GM12878 (cell line): ENCODE data around the gene C9orf72. TPM values are rescaled to one million over a fixed set of nuclear protein-coding genes. Genes with fewer than 3 reads are reported as not detected.

Experiments used
- ATAC-seq: fragments of 200-7000 bp; cut with Tn5 transposase; 3 replicates; pipeline ENCODE4 v1.9.1; 2020; ENCODE audit warnings: mild to moderate bottlenecking, moderate library complexity
- BruUV-seq: library from RNA; stranded (reverse); fragments of 400-500 nt; replicated peaks from 2 replicates; lab custom pipeline; 2021; lab: Mats Ljungman, UMichigan
- CTCF ChIA-PET: fragments of 300-600 bp; sonication (Branson Sonifier 250); formaldehyde crosslinking; extraction: SDS; loops from one replicate; lab custom pipeline; 2021; ENCODE audit warnings: inconsistent platforms; lab: Yijun Ruan, JAX
- POLR2A ChIA-PET: fragments of 350-600 bp; formaldehyde crosslinking; extraction: SDS; loops from one replicate; lab custom pipeline; 2021; ENCODE audit warnings: inconsistent platforms; lab: Charles Lee
- RAD21 ChIA-PET: fragments of 300-600 bp; sonication (Branson Sonifier 250); formaldehyde crosslinking; loops from one replicate; lab custom pipeline; 2023; ENCODE audit warnings: antibody characterized with exemption; ENCODE audit not compliant: unreplicated experiment; lab: Charles Lee
- SMC1A ChIA-PET: fragments of 300-600 bp; sonication (Branson Sonifier 250); formaldehyde crosslinking; loops from one replicate; lab custom pipeline; 2023; ENCODE audit not compliant: unreplicated experiment, uncharacterized antibody; lab: Charles Lee
- DNase-seq: peaks from one replicate; pipeline ENCODE4 v3.0.0-alpha.2; 2011; ENCODE audit warnings: low read depth, low spot score
- FAIRE-seq: peaks from 3 replicates; lab custom pipeline; 2011; peaks lifted over from hg19 to GRCh38; lab: Jason Lieb, UNC
- H2AFZ ChIP-seq: 2 replicates; pipeline ENCODE4 v1.6.0; 2011; ENCODE audit warnings: low read depth, low read length, control low read depth; ENCODE audit not compliant: control insufficient read depth
- H3K27ac ChIP-seq: 2 replicates; pipeline ENCODE4 v1.5.1; 2011; ENCODE audit warnings: control low read depth; ENCODE audit not compliant: control insufficient read depth, insufficient read depth
- H3K27me3 ChIP-seq, 2 experiments: replicated peaks in 1 of 2; 2 replicates each; pipeline versions ENCODE4 v1.6.0 to v1.6.1; 2011; ENCODE audit warnings: low read length in 1 of 2; ENCODE audit not compliant: control insufficient read depth in 2 of 2, insufficient read depth in 2 of 2
- H3K36me3 ChIP-seq, 2 experiments: 2 replicates each; pipeline ENCODE4 v1.5.1; 2011; ENCODE audit warnings: low read length in 1 of 2; ENCODE audit not compliant: control insufficient read depth in 2 of 2, insufficient read depth in 2 of 2
- H3K4me1 ChIP-seq: 2 replicates; pipeline ENCODE4 v1.6.1; 2011; ENCODE audit warnings: mild to moderate bottlenecking, low read length, moderate library complexity, mixed read lengths; ENCODE audit not compliant: control insufficient read depth, insufficient read depth
- H3K4me2 ChIP-seq: 2 replicates; pipeline ENCODE4 v1.6.0; 2011; ENCODE audit warnings: control low read depth; ENCODE audit not compliant: control insufficient read depth, insufficient read depth
- H3K4me3 ChIP-seq: fragments of 200-600 bp; sonication (generic); 2 replicates; pipeline ENCODE4 v1.5.1; 2016
- H3K79me2 ChIP-seq: 2 replicates; pipeline ENCODE4 v1.6.0; 2011; ENCODE audit warnings: low read length; ENCODE audit not compliant: control insufficient read depth, insufficient read depth
- H3K9ac ChIP-seq: 2 replicates; pipeline ENCODE4 v1.8.0; 2011; ENCODE audit warnings: low read length, control low read depth, mixed read lengths; ENCODE audit not compliant: control insufficient read depth, insufficient read depth
- H3K9me3 ChIP-seq: replicated peaks from 3 replicates; pipeline ENCODE4 v1.5.1; 2011; ENCODE audit warnings: mild to moderate bottlenecking, low read length; ENCODE audit not compliant: control insufficient read depth, insufficient read depth
- H4K20me1 ChIP-seq: 2 replicates; pipeline ENCODE4 v1.6.0; 2011; ENCODE audit not compliant: control insufficient read depth, insufficient read depth
- ASH2L ChIP-seq: fragments of 300-600, 200-600 bp; sonication (generic); IDR thresholded peaks from 2 replicates; pipeline ENCODE4 v1.6.1; 2017; ENCODE audit warnings: low read depth, mild to moderate bottlenecking, borderline replicate concordance
- ESRRA ChIP-seq: IDR thresholded peaks from 2 replicates; pipeline ENCODE4 v1.6.1; 2012; ENCODE audit warnings: mild to moderate bottlenecking, low read length, improper control_type of control experiment
- FOS ChIP-seq: IDR thresholded peaks from 3 replicates; pipeline ENCODE4 v1.6.1; 2011; ENCODE audit warnings: borderline replicate concordance; ENCODE audit not compliant: insufficient read length; ENCODE audit errors: extremely low read depth
- GABPA ChIP-seq: IDR thresholded peaks from 2 replicates; pipeline ENCODE4 v1.6.1; 2014; ENCODE audit warnings: antibody characterized with exemption, low read depth, mild to moderate bottlenecking, inconsistent platforms
- IRF4 ChIP-seq: IDR thresholded peaks from 2 replicates; pipeline ENCODE4 v1.6.1; 2011; ENCODE audit warnings: low read depth, low read length
- LARP7 ChIP-seq: fragments of 450-650 bp; IDR thresholded peaks from 2 replicates; pipeline ENCODE4 v1.6.1; 2017; ENCODE audit warnings: mild to moderate bottlenecking
- MTA2 ChIP-seq: fragments of 450-650 bp; IDR thresholded peaks from 2 replicates; pipeline ENCODE4 v1.6.1; 2016; ENCODE audit warnings: low read depth, mild to moderate bottlenecking, moderate library complexity
- NR2C1 ChIP-seq: fragments of 450-650 bp; IDR thresholded peaks from 2 replicates; pipeline ENCODE4 v1.6.1; 2017; ENCODE audit warnings: antibody characterized with exemption, mild to moderate bottlenecking, moderate library complexity
- POLR2A ChIP-seq: IDR thresholded peaks from 2 replicates; pipeline ENCODE4 v1.6.1; 2011; ENCODE audit warnings: low read depth, mild to moderate bottlenecking, low read length
- RELA ChIP-seq: fragments of 450-650 bp; IDR thresholded peaks from 2 replicates; pipeline ENCODE4 v1.8.0; 2014; ENCODE audit warnings: borderline replicate concordance; ENCODE audit not compliant: partially characterized antibody
- RFX5 ChIP-seq: IDR thresholded peaks from 2 replicates; pipeline ENCODE4 v1.6.1; 2011; ENCODE audit warnings: low read depth, low read length, improper control_type of control experiment
- SREBF2 ChIP-seq: IDR thresholded peaks from 2 replicates; pipeline ENCODE4 v1.6.1; 2012; ENCODE audit warnings: mild to moderate bottlenecking, low read length
- TCF12 ChIP-seq: IDR thresholded peaks from 2 replicates; pipeline ENCODE4 v1.6.1; 2011; ENCODE audit warnings: low read depth, mild to moderate bottlenecking, low read length
- ZNF384 ChIP-seq: IDR thresholded peaks from 2 replicates; pipeline ENCODE4 v1.6.1; 2012; ENCODE audit warnings: low read depth, mild to moderate bottlenecking, low read length, improper control_type of control experiment, borderline replicate concordance
- ZSCAN29 ChIP-seq: fragments of 450-650 bp; IDR thresholded peaks from 2 replicates; pipeline ENCODE4 v1.6.1; 2017; ENCODE audit warnings: mild to moderate bottlenecking, moderate library complexity
- WGBS: methylation state at CpG from one replicate; pipeline ENCODE4 v1.1.6; 2016; ENCODE audit warnings: low lambda C conversion rate; ENCODE audit not compliant: insufficient replicate concordance, insufficient coverage; ENCODE audit errors: missing lambda C conversion rate; 5-methylcytosine and 5-hydroxymethylcytosine counted together
- in situ Hi-C: fragments of 300-500 bp; cut with MboI; formaldehyde crosslinking; loops from 9 replicates; pipeline ENCODE4 v1.14.3; 2018; ENCODE audit warnings: mixed read lengths
- intact Hi-C: fragments of 100-400 bp; cut with micrococcal nuclease; formaldehyde crosslinking; loops from one replicate; pipeline ENCODE4 v1.14.2; 2022; ENCODE audit not compliant: unreplicated experiment
- polyA plus RNA-seq, 11 experiments: library from polyadenylated mRNA; depleted of rRNA in 4 of 11; unstranded in 6 of 11; stranded (reverse) in 5 of 11; fragments of >200 nt; fragmentation: Nextera tagmentation in 4 of 11; fragmentation: Illumina TruSeq in 1 of 11; extraction: Ambion mirVana in 4 of 11; extraction: Trizol in 1 of 11; gene quantifications; 1 replicate in 1 of 11; 2 replicates in 10 of 11; pipeline versions ENCODE4 v1.2.1 to v1.2.3, GENCODE V29; 2011 to 2016; ENCODE audit warnings: inconsistent platforms in 2 of 11, missing spikeins in 2 of 11, low read depth in 1 of 11
- total RNA-seq, 4 experiments: library from RNA; depleted of rRNA in 3 of 4; stranded (reverse); fragments of >200 nt in 3 of 4; fragmentation: Illumina TruSeq in 1 of 4; extraction: Trizol in 1 of 4; gene quantifications; 2 replicates each; pipeline versions ENCODE4 v1.2.1 to v1.2.3, GENCODE V29; 2013 to 2021
- TF ChIP-seq, protein P1 (sequence below): IDR thresholded peaks from 2 replicates; pipeline ENCODE4 v1.6.1; 2011; ENCODE audit warnings: borderline replicate concordance, low read depth, mild to moderate bottlenecking, moderate library complexity, low read length; ENCODE audit not compliant: insufficient read depth, poor library complexity, severe bottlenecking
- TF ChIP-seq, protein P2 (sequence below): fragments of 450-650 bp; IDR thresholded peaks from 2 replicates; pipeline ENCODE4 v1.6.1; 2014; ENCODE audit warnings: mild to moderate bottlenecking
- TF ChIP-seq, protein P3 (sequence below): IDR thresholded peaks from 2 replicates; pipeline ENCODE4 v1.6.1; 2012; ENCODE audit warnings: low read length, inconsistent platforms
- TF ChIP-seq, protein P4 (sequence below), 3 experiments: IDR thresholded peaks in 2 of 3; conservative IDR thresholded peaks in 1 of 3; 2 replicates each; pipeline ENCODE4 v1.5.1; 2011; ENCODE audit warnings: low read depth in 3 of 3, low read length in 3 of 3, mild to moderate bottlenecking in 3 of 3, control low read depth in 2 of 3, moderate library complexity in 2 of 3, inconsistent platforms in 1 of 3, mixed read lengths in 1 of 3; ENCODE audit not compliant: control insufficient read depth in 2 of 3, insufficient read depth in 1 of 3; ENCODE audit errors: extremely low read depth in 1 of 3

C9orf72 gene
- total and polyA plus RNA-seq, 10 of the 15 experiments (the other 5 are each of a cell fraction or from before 2014, with no cell fraction given), result 4.8 to 9.0 (median 6.4) TPM

DNA sequence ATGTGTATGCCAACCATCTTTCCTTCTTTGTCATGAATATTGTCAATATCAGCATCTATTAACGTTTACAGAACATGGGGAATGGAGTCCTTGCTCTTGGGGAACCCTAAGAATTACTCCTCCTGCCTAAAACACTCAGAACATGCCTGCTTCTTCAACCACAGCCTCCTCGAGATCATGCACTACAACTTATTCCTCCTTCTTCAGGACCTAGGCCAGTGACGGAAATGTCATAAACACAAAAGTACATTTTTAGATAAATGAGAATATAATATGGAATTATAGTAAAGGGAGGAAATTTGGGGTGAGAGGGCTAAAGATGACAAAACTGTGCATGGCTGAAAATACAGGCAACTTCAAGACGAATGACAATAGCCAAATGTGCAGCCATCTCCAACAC, 52.3 kb downstream of the C9orf72 start:
- ATAC-seq (no peak), DNase-seq (no peak)
- H3K4me1 ChIP-seq, result no peaks in the 10 kb centered on the region
- intact Hi-C loops, result no loop called here
- POLR2A ChIA-PET, result no interaction called here
- H3K4me2 ChIP-seq, result no peak overlapping the region
- SMC1A ChIA-PET, result no interaction called here
- H3K79me2 ChIP-seq, result no peaks in the 10 kb centered on the region
- RAD21 ChIA-PET, result no interaction called here
- no peaks in the 10 kb centered on the region for H3K36me3 ChIP-seq
- BruUV-seq, result no TSS peak
- H3K27me3 ChIP-seq, result no peaks in the 10 kb centered on the region
- no peaks in the 10 kb centered on the region for H3K9me3 ChIP-seq
- no peak overlapping the region for H3K27ac ChIP-seq
- WGBS, result 58% methylated on average over 4 of the region's 4 CpGs
- no peak overlapping the region for H3K9ac ChIP-seq
- in situ Hi-C loops, result no loop called here
- no peak overlapping the region for H2AFZ ChIP-seq
- no peak for TF ChIP-seq MTA2
- no peak for TF ChIP-seq FOS
- TF ChIP-seq, protein P1, sequence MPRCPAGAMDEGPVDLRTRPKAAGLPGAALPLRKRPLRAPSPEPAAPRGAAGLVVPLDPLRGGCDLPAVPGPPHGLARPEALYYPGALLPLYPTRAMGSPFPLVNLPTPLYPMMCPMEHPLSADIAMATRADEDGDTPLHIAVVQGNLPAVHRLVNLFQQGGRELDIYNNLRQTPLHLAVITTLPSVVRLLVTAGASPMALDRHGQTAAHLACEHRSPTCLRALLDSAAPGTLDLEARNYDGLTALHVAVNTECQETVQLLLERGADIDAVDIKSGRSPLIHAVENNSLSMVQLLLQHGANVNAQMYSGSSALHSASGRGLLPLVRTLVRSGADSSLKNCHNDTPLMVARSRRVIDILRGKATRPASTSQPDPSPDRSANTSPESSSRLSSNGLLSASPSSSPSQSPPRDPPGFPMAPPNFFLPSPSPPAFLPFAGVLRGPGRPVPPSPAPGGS, result no peak
- TF ChIP-seq RELA, result no peak
- TF ChIP-seq, protein P2, sequence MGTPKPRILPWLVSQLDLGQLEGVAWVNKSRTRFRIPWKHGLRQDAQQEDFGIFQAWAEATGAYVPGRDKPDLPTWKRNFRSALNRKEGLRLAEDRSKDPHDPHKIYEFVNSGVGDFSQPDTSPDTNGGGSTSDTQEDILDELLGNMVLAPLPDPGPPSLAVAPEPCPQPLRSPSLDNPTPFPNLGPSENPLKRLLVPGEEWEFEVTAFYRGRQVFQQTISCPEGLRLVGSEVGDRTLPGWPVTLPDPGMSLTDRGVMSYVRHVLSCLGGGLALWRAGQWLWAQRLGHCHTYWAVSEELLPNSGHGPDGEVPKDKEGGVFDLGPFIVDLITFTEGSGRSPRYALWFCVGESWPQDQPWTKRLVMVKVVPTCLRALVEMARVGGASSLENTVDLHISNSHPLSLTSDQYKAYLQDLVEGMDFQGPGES, result no peak
- no peak for TF ChIP-seq LARP7
- TF ChIP-seq ESRRA, result no peak
- TF ChIP-seq TCF12, result no peak
- TF ChIP-seq, protein P3, sequence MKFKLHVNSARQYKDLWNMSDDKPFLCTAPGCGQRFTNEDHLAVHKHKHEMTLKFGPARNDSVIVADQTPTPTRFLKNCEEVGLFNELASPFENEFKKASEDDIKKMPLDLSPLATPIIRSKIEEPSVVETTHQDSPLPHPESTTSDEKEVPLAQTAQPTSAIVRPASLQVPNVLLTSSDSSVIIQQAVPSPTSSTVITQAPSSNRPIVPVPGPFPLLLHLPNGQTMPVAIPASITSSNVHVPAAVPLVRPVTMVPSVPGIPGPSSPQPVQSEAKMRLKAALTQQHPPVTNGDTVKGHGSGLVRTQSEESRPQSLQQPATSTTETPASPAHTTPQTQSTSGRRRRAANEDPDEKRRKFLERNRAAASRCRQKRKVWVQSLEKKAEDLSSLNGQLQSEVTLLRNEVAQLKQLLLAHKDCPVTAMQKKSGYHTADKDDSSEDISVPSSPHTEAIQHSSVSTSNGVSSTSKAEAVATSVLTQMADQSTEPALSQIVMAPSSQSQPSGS, result no peak
- TF ChIP-seq, protein P4, sequence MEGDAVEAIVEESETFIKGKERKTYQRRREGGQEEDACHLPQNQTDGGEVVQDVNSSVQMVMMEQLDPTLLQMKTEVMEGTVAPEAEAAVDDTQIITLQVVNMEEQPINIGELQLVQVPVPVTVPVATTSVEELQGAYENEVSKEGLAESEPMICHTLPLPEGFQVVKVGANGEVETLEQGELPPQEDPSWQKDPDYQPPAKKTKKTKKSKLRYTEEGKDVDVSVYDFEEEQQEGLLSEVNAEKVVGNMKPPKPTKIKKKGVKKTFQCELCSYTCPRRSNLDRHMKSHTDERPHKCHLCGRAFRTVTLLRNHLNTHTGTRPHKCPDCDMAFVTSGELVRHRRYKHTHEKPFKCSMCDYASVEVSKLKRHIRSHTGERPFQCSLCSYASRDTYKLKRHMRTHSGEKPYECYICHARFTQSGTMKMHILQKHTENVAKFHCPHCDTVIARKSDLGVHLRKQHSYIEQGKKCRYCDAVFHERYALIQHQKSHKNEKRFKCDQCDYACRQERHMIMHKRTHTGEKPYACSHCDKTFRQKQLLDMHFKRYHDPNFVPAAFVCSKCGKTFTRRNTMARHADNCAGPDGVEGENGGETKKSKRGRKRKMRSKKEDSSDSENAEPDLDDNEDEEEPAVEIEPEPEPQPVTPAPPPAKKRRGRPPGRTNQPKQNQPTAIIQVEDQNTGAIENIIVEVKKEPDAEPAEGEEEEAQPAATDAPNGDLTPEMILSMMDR (IDR thresholded peaks at IDR 0.05 in 2 of 3, conservative IDR thresholded peaks at IDR 0.05 in 1 of 3; ENCODE audit: control insufficient read depth in 2 of 3, extremely low read depth in 1 of 3, insufficient read depth in 1 of 3, low read depth in 3 of 3, low read length in 3 of 3), result no peak
- no peak for TF ChIP-seq RFX5
- TF ChIP-seq NR2C1, result no peak
- TF ChIP-seq ZSCAN29, result no peak
- TF ChIP-seq SREBF2, result no peak
- no peak for TF ChIP-seq ASH2L
- TF ChIP-seq GABPA, result no peak
- no peak for TF ChIP-seq IRF4
- no peak for TF ChIP-seq ZNF384
- no peak for TF ChIP-seq POLR2A
- TF ChIP-seq, all 136 proteins: peak for 0
- no peak overlapping the region for H3K4me3 ChIP-seq
- CTCF ChIA-PET, result no interaction called here
- no peaks in the 10 kb centered on the region for H4K20me1 ChIP-seq
- FAIRE-seq, result no peak
